ENCODE data around the gene LSS.

DNA sequence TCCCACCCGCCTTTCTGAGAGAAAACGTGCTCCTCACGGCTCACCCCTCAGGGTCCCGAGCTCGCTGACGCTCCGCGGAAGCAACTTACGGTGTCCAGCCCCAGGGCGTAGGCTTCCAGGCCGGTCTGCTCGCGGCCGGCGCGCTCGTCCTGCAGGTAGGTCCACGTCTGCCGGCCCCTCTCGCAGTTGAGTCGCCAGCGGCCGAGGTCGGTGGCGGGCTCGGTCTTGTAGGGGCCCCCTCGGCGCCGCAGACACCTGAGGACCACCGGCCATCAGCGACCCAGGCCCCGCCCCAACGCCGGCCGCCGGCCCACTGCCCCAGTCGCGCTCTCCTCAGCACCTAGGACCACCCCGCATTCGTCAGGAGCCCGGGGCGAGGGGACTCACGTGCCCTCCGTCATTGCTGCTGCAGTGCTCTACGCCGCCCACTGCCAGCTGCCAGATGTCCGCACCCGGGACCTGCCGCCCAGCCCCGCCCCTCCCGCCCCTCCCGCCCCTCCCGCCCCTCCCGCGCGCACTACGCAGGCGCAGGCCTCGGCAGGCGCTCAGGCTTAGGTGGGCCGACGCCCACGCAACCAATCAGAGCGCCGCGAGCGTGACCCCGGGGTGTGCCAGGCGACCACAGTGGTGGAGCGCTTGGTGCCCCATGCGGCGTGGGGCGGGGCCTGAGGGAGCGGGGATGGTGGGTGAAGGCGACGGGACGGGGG, at the start of gene LSS:
- no peak for TF ChIP-seq EP300 (IDR thresholded peaks at IDR 0.05; ENCODE audit: borderline replicate concordance)
- TF ChIP-seq TAF1 (IDR thresholded peaks at IDR 0.05; ENCODE audit: low read depth) = peak; percentile 67
- no peak for TF ChIP-seq TEAD4 (IDR thresholded peaks at IDR 0.05)
- no peak for TF ChIP-seq RAD21 (IDR thresholded peaks at IDR 0.05; ENCODE audit: low read depth)
- TF ChIP-seq CEBPB (IDR thresholded peaks at IDR 0.05) = no peak
- TF ChIP-seq CREB1 (IDR thresholded peaks at IDR 0.05; ENCODE audit: low read depth) = no peak
- no peak for TF ChIP-seq YY1 (IDR thresholded peaks at IDR 0.05; ENCODE audit: low read depth)
- TF ChIP-seq TCF12 (IDR thresholded peaks at IDR 0.05; ENCODE audit: low read depth) = peak; percentile 25; the same call in 1 of the 2 replicates
- peak; percentile 79 for TF ChIP-seq MAX (IDR thresholded peaks at IDR 0.05)
- no peak for TF ChIP-seq FOXM1 (IDR thresholded peaks at IDR 0.05; ENCODE audit: borderline replicate concordance, low read depth)
- peak; percentile 93 for TF ChIP-seq EGR1 (IDR thresholded peaks at IDR 0.05)
- TF ChIP-seq, protein P1, sequence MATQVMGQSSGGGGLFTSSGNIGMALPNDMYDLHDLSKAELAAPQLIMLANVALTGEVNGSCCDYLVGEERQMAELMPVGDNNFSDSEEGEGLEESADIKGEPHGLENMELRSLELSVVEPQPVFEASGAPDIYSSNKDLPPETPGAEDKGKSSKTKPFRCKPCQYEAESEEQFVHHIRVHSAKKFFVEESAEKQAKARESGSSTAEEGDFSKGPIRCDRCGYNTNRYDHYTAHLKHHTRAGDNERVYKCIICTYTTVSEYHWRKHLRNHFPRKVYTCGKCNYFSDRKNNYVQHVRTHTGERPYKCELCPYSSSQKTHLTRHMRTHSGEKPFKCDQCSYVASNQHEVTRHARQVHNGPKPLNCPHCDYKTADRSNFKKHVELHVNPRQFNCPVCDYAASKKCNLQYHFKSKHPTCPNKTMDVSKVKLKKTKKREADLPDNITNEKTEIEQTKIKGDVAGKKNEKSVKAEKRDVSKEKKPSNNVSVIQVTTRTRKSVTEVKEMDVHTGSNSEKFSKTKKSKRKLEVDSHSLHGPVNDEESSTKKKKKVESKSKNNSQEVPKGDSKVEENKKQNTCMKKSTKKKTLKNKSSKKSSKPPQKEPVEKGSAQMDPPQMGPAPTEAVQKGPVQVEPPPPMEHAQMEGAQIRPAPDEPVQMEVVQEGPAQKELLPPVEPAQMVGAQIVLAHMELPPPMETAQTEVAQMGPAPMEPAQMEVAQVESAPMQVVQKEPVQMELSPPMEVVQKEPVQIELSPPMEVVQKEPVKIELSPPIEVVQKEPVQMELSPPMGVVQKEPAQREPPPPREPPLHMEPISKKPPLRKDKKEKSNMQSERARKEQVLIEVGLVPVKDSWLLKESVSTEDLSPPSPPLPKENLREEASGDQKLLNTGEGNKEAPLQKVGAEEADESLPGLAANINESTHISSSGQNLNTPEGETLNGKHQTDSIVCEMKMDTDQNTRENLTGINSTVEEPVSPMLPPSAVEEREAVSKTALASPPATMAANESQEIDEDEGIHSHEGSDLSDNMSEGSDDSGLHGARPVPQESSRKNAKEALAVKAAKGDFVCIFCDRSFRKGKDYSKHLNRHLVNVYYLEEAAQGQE (IDR thresholded peaks at IDR 0.05; ENCODE audit: low read depth) = no peak
- TF ChIP-seq, protein P2, sequence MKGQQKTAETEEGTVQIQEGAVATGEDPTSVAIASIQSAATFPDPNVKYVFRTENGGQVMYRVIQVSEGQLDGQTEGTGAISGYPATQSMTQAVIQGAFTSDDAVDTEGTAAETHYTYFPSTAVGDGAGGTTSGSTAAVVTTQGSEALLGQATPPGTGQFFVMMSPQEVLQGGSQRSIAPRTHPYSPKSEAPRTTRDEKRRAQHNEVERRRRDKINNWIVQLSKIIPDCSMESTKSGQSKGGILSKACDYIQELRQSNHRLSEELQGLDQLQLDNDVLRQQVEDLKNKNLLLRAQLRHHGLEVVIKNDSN (IDR thresholded peaks at IDR 0.05) = peak; percentile 76
